ENCODE data around the gene ESRRB.

Gene ESRRB

DNA sequence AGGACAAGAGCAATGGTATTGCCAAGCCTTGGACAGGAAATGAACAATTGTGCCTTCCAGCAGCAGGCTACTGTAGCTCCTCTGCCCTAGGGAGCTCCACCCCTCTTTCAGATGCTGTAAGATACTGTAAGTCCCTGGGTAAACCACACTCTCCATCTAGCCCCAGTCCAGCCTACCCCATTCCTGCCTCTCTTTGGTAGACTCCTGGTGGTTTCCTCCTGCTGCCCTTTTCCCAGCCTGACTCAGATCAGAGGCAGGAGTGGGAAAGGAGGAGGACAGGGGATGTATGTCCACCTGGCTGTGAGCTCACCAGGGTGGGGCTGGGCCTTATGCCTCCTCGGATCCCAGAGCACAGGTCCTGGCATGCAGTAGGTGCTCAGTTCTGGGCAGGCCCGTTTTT is 174.6 kb downstream of the ESRRB start:
- DNase-seq, result no peak

DNA sequence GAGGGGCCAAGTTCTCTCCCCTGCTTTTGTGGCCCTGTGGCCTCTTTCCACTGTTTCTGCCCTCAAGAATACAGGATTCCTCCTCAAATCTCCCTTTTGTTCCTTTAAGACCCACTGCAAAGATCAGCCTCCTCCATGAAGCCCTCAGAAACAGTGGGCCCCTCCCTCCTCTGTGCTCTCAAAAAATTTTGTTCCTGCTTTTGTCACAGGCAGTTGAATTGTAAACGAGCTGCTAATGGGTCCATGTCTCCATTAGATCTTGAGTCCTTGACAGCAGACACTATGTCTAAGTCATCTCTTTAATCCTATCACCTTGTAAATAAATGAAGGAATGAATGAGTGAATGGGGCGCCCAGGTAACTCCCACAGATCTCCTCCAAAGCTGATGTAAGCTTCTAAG is 175.2 kb downstream of the ESRRB start:
- no peak for DNase-seq

Measured in inflammatory macrophage treated with lipopolysaccharide for 1 hour (primary cell).